HepG2 (cell line): ENCODE data around the gene TSEN34. TPM values are rescaled to one million over a fixed set of nuclear protein-coding genes. Genes with fewer than 3 reads are reported as not detected.

ENCODE experiments used
- NFYB ChIP-seq: sonication (generic); formaldehyde crosslinking; IDR thresholded peaks from 2 replicates; pipeline ENCODE4 v1.4.0; 2020; ENCODE audit warnings: missing genetic modification reagents
- NR2F6 ChIP-seq, 2 experiments: IDR thresholded peaks; 2 replicates each; pipeline ENCODE4 v1.6.1; 2016; ENCODE audit warnings: antibody characterized with exemption in 1 of 2, mild to moderate bottlenecking in 1 of 2
- PBX3 ChIP-seq: sonication (generic); formaldehyde crosslinking; IDR thresholded peaks from 2 replicates; pipeline ENCODE4 v1.8.1; 2023; ENCODE audit warnings: missing genetic modification reagents, inconsistent platforms, borderline replicate concordance
- PREB ChIP-seq: sonication (generic); formaldehyde crosslinking; IDR thresholded peaks from 2 replicates; pipeline ENCODE4 v1.4.0; 2020; ENCODE audit warnings: missing genetic modification reagents
- SP4 ChIP-seq: sonication (generic); formaldehyde crosslinking; IDR thresholded peaks from 2 replicates; pipeline ENCODE4 v1.8.1; 2023; ENCODE audit warnings: mild to moderate bottlenecking, missing genetic modification reagents
- ZBTB1 ChIP-seq: sonication (generic); formaldehyde crosslinking; IDR thresholded peaks from 2 replicates; pipeline ENCODE4 v1.4.0; 2020; ENCODE audit warnings: missing genetic modification reagents, borderline replicate concordance
- ZBTB2 ChIP-seq: sonication (generic); formaldehyde crosslinking; IDR thresholded peaks from 2 replicates; pipeline ENCODE4 v1.8.0; 2022; ENCODE audit warnings: low read depth, missing genetic modification reagents
- ZNF343 ChIP-seq: sonication (generic); formaldehyde crosslinking; IDR thresholded peaks from 2 replicates; pipeline ENCODE4 v1.4.0; 2020; ENCODE audit warnings: mild to moderate bottlenecking, missing genetic modification reagents
- ZNF512B ChIP-seq: sonication (generic); formaldehyde crosslinking; IDR thresholded peaks from 2 replicates; pipeline ENCODE4 v1.5.1; 2020; ENCODE audit warnings: missing genetic modification reagents, mild to moderate bottlenecking, borderline replicate concordance
- ZNF557 ChIP-seq: sonication (generic); formaldehyde crosslinking; IDR thresholded peaks from 2 replicates; pipeline ENCODE4 v1.4.0; 2020; ENCODE audit warnings: missing genetic modification reagents
- ZNF709 ChIP-seq: sonication (generic); formaldehyde crosslinking; IDR thresholded peaks from 2 replicates; pipeline ENCODE4 v1.5.0; 2020; ENCODE audit warnings: mild to moderate bottlenecking, missing genetic modification reagents
- ZNF879 ChIP-seq: sonication (generic); formaldehyde crosslinking; IDR thresholded peaks from 2 replicates; pipeline ENCODE4 v1.8.1; 2023; ENCODE audit warnings: missing genetic modification reagents
- polyA plus RNA-seq, 8 experiments: library from polyadenylated mRNA; depleted of rRNA in 3 of 8; stranded (reverse) in 7 of 8; unstranded in 1 of 8; fragments of >200 nt; fragmentation: Illumina TruSeq in 4 of 8; extraction: Trizol in 4 of 8; gene quantifications; 2 replicates each; pipeline versions ENCODE4 v1.2.1 to v1.2.3, GENCODE V29; 2011 to 2016; ENCODE audit warnings: low read depth in 4 of 8, missing spikeins in 1 of 8, mixed read lengths in 1 of 8; ENCODE audit not compliant: insufficient read depth in 1 of 8
- total RNA-seq, 5 experiments: library from RNA; depleted of rRNA; stranded (reverse); fragments of >200 nt; fragmentation: Illumina TruSeq; extraction: Trizol; gene quantifications; 2 replicates each; pipeline ENCODE4 v1.2.3, GENCODE V29; 2016; ENCODE audit warnings: low read depth in 1 of 5

Gene TSEN34
- total and polyA plus RNA-seq, 2 of the 13 experiments (the other 11 are each of a cell fraction or from before 2014, with no cell fraction given), result 55.1 to 65.4 TPM

- TF ChIP-seq NR2F6 (IDR thresholded peaks at IDR 0.05), result no peak
- no peak for TF ChIP-seq NR2F6 (CRISPR knock-in tag; IDR thresholded peaks at IDR 0.05)
- TF ChIP-seq NFYB (CRISPR knock-in tag), result peak; percentile 29; the same call in 1 of the 2 replicates
- no peak for TF ChIP-seq ZNF557
- no peak for TF ChIP-seq ZNF343 (CRISPR knock-in tag)
- TF ChIP-seq PBX3, result no peak
- no peak for TF ChIP-seq ZNF879
- TF ChIP-seq ZBTB1, result no peak
- peak; percentile 72; the same call in 1 of the 2 replicates for TF ChIP-seq ZNF709 (CRISPR knock-in tag)
- 0 out of 2 replicates have a peak, but pooled peaks have one; percentile 19 for TF ChIP-seq ZNF512B
- TF ChIP-seq SP4 (CRISPR knock-in tag), result peak; percentile 18; the same call in 1 of the 2 replicates
- TF ChIP-seq PREB (CRISPR knock-in tag), result no peak
- peak; percentile 76; the same call in 1 of the 2 replicates for TF ChIP-seq ZBTB2
Observed at GRCh38 chr19:54190503-54191010, 551 bp upstream of the TSEN34 start (continued).
